ENCODE data around the gene TBCD. TPM values are rescaled to one million over a fixed set of nuclear protein-coding genes. Genes with fewer than 3 reads are reported as not detected.

The TBCD gene
- total RNA-seq: 10 to 100 TPM; 72.5 to 80.5 TPM
- long read RNA-seq, donor 1, full-length matches to known transcripts: 3 of 16 reads
- long read RNA-seq, donor 1, partial matches to known transcripts: 9 of 16 reads
- long read RNA-seq, donor 1, other reads (novel, unspliced or antisense): 4 of 16 reads
- long read RNA-seq, donor 2, partial matches to known transcripts: 20 of 37 reads
- long read RNA-seq, donor 2, other reads (novel, unspliced or antisense): 13 of 37 reads

GRCh38 chr17:82751571-82752370 lies at the start of gene TBCD:
TSS of gene TBCD (plus strand) at chr17:82752065. CDS start at chr17:82752194, 129 bp downstream.
- intact Hi-C loops (cut with DNase I): no loop called here
- peak; percentile 96 for DNase-seq (ENCODE audit: low spot score)

GRCh38 chr17:82702231-82702927 lies 49.5 kb upstream of the TBCD start:
- intact Hi-C loops (cut with DNase I): no loop called here
- no peak for DNase-seq (ENCODE audit: low spot score)

GRCh38 chr17:82703036-82703745 lies 48.7 kb upstream of the TBCD start:
- DNase-seq (ENCODE audit: low spot score): no peak
- intact Hi-C loops (cut with DNase I): no loop called here

DNA sequence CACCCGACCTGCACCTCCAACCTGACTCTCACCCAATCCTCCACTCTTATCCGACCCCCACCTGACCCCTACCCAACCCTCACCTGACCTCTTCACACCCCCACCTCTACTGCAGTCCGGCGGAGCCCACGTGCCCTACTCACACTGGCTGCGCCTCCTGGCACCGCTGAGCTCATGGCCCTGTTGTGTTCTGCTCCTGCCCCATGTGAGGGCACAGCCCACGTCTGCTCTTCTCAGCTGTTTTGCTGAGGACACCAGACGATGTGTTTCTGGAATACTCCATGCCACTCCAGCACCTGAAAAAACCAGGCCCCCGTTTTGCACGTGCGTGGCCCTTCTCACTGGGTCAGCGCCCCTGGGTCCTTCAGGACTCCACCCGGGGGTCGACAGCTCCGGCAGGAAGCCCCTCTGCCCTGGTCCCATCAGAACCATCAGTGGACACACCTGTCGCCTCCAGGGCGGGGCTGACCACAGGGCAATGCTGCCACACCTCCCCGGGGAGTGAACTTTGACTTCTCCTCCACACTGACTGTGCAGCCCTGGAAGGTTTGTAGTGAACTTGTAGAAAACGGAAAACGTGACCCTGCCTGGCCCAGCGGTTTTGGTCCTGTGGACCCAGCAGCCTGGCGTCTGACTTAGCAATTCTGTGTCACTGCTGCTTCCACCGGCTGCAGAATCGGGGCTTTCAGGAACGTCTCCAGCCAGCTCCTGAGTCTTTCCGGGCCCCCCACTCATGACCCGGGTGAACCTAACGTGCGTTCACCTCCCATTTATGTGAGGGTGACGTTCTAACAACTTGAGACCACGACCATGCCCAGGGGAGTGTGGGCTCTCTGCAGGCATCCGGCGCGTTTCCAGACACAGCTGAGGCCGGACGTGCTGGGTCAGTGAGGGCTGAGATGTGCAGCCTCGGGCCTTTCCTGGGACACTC lies 47.7 kb upstream of the TBCD start:
- intact Hi-C loops (cut with DNase I): no loop called here

DNA sequence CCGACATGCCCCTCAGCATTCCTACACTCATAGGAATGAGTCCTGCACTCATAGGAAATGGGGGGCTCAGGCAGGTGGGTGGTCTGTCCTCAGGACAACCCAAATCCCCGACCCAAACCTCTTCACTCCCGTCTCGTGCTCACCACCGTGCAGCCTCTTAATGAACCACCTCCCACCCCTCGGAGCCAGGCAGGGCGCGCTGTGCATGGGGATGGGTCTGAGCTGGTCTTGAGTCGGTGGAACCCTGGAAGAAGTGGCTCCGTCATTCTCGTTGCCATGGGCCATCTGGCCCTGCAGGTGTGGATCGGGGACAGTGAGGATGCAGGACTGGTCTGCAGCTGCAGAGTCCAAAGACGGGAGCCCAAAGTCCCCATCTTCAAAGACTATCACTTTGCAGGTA lies 47.0 kb upstream of the TBCD start:
- DNase-seq (ENCODE audit: low spot score): no peak
- intact Hi-C loops (cut with DNase I): no loop called here

More for the DNA sequence above, 47.7 kb upstream of the TBCD start:
- DNase-seq (ENCODE audit: low spot score): no peak

- no peak for DNase-seq (ENCODE audit: low spot score)
- intact Hi-C loops (cut with DNase I): no loop called here
These were observed 46.1 kb upstream of the TBCD start for GRCh38 chr17:82705756-82706155.

DNA sequence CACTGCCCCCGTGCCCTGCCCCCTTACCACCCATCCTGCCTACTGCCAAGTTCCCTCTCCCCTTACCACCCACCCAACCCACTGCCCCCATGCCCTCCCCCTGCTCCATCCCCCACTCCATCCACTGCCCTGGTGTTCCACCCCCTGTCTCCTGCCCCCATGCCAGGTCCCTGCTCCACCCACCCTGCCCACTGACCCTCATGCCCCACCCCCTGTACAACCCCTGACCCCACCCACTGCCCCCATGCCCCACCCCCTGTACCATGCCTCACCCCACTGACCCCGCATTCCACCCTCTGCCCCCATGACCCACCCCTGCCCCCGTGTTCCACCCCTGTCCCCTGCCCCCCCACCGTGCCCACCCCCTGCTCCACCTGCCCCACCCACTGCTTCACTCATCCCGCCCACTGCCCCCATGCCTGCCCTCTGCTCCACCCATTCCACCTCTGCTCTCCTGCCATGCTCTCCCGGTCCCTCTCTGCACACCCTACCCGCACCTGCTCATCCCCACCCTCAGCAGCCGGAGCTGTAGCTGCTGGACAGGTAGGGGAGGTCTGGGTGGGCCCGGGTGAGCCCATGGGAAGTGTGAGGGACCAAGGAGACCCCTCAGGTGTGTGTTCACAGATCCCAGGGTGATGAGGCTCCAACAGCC lies 42.7 kb upstream of the TBCD start:
- intact Hi-C loops (cut with DNase I): no loop called here
- no peak for DNase-seq (ENCODE audit: low spot score)

DNA sequence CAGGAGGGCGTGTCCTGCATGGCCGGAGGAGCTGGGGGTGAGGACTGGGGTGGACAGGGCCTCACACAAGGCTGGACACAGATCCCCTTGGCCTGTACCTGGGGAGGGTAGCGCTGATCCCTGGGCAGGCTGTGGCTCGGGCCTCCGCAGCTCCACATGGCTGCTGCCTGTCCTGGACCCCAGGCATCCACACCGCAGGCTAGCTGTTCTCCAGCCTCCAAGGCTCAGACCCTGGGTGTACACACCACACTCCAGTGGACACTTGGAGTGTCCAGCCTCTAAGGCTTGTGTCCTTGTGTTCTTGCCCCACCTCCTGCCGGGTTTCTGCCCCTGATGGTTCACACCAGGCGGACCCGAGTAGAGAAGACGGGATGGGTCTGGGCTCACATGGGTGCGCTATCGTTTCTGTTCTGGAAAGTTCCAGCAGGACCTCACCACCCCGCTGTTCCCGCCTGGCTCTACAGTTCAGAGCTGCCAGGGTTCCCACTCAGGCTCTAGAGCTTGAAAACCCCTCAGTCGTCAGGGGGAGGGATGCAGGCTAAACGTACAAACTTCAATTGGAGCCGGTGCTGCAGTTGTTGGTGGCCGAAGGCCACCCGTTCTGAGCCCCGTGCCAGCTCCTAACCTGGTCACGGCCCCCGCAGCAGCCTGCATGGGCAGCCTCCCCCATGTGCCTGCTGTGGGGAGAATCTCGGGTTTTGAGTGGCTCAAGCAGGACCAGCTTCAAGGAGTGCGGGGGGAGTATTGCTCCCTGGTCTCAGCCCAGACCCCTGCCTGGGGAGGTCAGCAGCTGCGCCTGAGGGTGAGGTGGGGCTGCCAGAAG lies 42.0 kb upstream of the TBCD start:
- no peak for DNase-seq (ENCODE audit: low spot score)
- intact Hi-C loops (cut with DNase I): no loop called here

- no peak for DNase-seq (ENCODE audit: low spot score)
- intact Hi-C loops (cut with DNase I): no loop called here
These were observed 41.2 kb upstream of the TBCD start for GRCh38 chr17:82710499-82711232.

- intact Hi-C loops (cut with DNase I): no loop called here
- no peak for DNase-seq (ENCODE audit: low spot score)
These were observed 38.7 kb upstream of the TBCD start for GRCh38 chr17:82713071-82713723.

DNA sequence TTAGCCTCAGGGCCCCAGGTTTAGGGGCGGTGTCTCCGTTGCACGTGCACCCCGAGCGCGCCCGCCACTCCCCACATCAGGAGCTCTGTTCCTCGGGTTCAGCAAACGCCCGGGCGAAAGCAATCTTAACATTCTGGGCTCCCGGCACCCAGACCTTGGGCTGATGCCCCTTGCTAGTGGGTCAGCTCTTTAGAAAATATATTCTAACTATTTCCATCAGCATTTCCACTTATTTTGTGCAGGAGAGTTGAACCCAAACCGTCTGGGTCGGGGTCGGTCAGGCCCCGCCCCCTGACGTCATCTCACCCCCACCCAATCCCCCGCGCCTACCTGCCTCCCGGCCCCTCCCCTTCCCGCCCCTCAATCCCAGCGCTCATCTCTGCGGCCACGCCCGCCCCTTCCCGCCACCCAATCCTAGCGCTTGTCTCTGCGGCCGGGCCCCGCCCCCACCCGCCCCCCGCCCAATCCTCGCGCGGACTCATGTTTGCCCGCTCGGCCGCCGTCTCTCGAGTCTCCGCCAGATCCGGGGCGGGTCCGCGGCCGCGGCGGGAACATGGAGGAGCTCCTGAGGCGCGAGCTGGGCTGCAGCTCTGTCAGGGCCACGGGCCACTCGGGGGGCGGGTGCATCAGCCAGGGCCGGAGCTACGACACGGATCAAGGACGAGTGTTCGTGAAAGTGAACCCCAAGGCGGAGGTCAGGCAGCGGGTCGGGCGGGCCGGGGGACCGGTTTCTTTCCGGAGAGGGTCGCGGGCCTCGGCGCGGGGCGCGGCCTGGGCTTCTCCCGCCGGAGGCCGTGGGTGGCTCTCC lies 35.5 kb upstream of the TBCD start, which contains the start of gene FN3KRP:
FN3KRP (plus strand) TSS at position 504 of the 808 bp plus-strand sequence; CDS start at position 554, 50 bp downstream.
- peak; percentile 97 for DNase-seq (ENCODE audit: low spot score)
- intact Hi-C loops (cut with DNase I): no loop called here

GRCh38 chr17:82718986-82719685 lies 32.7 kb upstream of the TBCD start:
- intact Hi-C loops (cut with DNase I): no loop called here
- DNase-seq (ENCODE audit: low spot score): no peak

DNA sequence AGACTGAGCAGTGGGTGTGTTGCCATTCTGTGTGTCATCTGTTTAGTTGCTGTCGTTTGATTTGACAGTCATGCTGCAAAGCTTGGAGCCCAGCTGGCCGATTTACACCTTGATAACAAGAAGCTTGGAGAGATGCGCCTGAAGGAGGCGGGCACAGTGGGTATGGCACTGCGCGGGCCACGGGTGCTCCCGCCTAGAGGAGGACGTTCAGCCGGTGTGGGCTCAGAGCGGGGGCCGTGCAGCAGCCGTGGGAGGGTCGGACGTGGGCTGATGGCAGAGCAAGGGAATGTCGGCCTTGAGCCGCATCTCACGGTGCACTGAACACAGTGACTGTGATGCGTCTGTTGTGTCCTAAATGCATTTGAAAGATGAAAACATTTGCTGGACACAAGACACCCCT lies 31.7 kb upstream of the TBCD start:
- DNase-seq (ENCODE audit: low spot score): no peak
- intact Hi-C loops (cut with DNase I): no loop called here

DNA sequence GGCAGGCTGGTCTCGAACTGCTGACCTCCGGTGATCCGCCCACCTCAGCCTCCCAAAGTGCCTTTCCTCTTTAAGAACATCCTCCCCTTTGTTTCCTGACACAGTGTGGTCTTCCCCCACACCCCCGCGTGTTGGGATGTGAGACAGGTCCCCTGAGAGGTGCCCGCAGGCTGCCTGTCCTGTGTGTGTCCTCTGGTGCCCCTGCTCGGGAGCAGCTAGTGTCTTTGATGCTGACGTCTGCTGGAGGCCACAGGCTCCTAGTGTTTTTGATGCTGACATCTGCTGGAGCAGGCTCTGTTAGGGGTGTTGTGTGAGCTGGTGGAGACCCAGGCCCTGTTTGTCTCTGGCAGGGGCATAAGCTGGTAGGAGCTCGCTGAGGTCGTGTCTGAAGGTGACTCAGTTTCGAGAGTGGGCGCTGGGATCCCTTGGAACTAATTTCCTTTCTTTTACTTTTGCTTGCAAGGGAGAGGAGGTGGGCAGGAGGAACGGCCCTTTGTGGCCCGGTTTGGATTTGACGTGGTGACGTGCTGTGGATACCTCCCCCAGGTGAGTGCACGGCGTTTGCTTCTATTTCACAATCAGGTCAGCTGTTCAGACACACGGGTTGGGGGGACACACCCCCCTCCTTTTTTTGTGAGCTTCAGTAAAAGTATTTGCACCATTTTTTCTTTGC lies 29.4 kb upstream of the TBCD start:
- DNase-seq (ENCODE audit: low spot score): no peak
- intact Hi-C loops (cut with DNase I): no loop called here

Data from posterior vena cava (tissue), 2 donors.